NCI-H510A (cell line): ENCODE measurements around the gene CHID1.

Experiments used
- DNase-seq: peaks from one replicate; lab custom pipeline; 2025; lab: John Stamatoyannopoulos, UW

CHID1 gene

GRCh38 chr11:864898-865297 lies 45.7 kb downstream of the CHID1 start:
- DNase-seq, result no peak

GRCh38 chr11:863910-864827 lies 46.4 kb downstream of the CHID1 start:
- DNase-seq, result no peak

GRCh38 chr11:863023-863909 lies 47.3 kb downstream of the CHID1 start:
- DNase-seq, result no peak

- no peak for DNase-seq
Observed at GRCh38 chr11:862696-863022, 48.0 kb downstream of the CHID1 start.

GRCh38 chr11:862081-862661 lies 48.4 kb downstream of the CHID1 start:
- DNase-seq, result no peak

- peak; percentile 31 for DNase-seq
Observed at GRCh38 chr11:861105-861479, 49.5 kb downstream of the CHID1 start.

GRCh38 chr11:860234-861104 lies 50.1 kb downstream of the CHID1 start:
- DNase-seq, result no peak

GRCh38 chr11:859394-860131 lies 51.0 kb downstream of the CHID1 start:
- DNase-seq, result peak; percentile 44

- no peak for DNase-seq
Observed at GRCh38 chr11:858762-859339, 51.8 kb downstream of the CHID1 start.

GRCh38 chr11:858053-858761 lies 52.4 kb downstream of the CHID1 start:
- no peak for DNase-seq

GRCh38 chr11:856397-856796 lies 54.2 kb downstream of the CHID1 start:
- DNase-seq, result no peak

GRCh38 chr11:855796-856195 lies 54.8 kb downstream of the CHID1 start:
- no peak for DNase-seq

- DNase-seq, result no peak
Observed at GRCh38 chr11:855330-855674, 55.3 kb downstream of the CHID1 start.

GRCh38 chr11:854601-855329 lies 55.8 kb downstream of the CHID1 start:
- no peak for DNase-seq

GRCh38 chr11:853682-854448 lies 56.7 kb downstream of the CHID1 start:
- DNase-seq, result no peak

GRCh38 chr11:852762-853161 lies 57.8 kb downstream of the CHID1 start:
- DNase-seq, result no peak

- DNase-seq, result peak; percentile 27
Observed at GRCh38 chr11:850775-851763, 59.5 kb downstream of the CHID1 start.
